HCT116 (cell line): ENCODE results near the gene ADPRS.

ENCODE experiments used
- CEBPB ChIP-seq: IDR thresholded peaks from 2 replicates; pipeline ENCODE4 v1.6.1; 2012; ENCODE audit warnings: low read depth
- FOSL1 ChIP-seq: IDR thresholded peaks from 2 replicates; pipeline ENCODE4 v1.6.1; 2012; ENCODE audit warnings: low read depth
- ZBTB33 ChIP-seq: IDR thresholded peaks from 2 replicates; pipeline ENCODE4 v1.6.1; 2011; ENCODE audit warnings: mild to moderate bottlenecking, low read length, moderate library complexity; ENCODE audit not compliant: insufficient replicate concordance; ENCODE audit errors: extremely low read depth

DNA sequence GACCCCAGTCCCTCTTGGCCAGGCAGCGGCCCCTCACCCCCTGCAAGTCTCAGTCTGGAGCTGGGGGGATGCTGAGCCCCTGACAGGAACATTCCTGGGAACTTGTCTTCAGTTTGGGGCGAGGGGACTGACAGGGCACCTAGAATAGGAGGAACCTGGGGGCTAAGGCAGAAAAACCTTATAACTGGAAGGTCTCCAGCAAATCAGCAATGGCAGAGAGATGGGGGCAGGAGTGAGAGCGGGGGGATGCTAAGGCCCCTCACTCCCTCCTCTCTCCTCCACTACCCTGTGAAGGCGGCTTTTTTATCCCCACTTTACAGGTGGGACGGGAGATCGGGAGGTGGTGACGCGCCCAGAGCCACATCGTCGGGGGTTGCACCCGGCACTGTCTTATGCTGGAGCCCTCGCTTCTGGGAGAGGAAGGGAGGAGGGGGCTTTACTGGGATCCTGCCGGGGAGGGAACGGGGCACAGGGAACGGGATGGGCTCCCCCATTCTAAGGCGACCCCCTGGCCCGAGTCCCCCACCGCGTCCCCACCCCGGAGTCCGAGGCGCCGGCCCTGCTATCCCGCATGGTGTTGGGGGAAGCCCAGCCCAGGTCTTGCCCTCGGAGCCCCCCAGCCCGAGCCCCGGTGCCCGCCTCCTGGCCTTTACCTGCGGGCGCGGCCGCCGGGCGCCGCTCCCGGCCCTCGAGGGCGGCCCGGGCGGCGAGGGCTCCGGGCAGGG is 35.9 kb downstream of the ADPRS start:
- TF ChIP-seq ZBTB33 (no peak), CEBPB (no peak), FOSL1 (no peak)
